T-helper 2 cell treated with Interferon-gamma antibody and Interleukin-4, amounts not matched to agents 5 μg/mL and 100 μg/mL, for 36 hours (primary cell): ENCODE data around the gene NTSR1.

Experiments used
- DNase-seq: peaks from one replicate; pipeline ENCODE4 v3.0.0; 2021; ENCODE audit warnings: low spot score
- H3K27ac Mint-ChIP-seq: one replicate; pipeline ENCODE4 v1.8.0; 2021; ENCODE audit warnings: mild to moderate bottlenecking, mixed read lengths
- H3K27me3 Mint-ChIP-seq: one replicate; pipeline ENCODE4 v1.8.0; 2021; ENCODE audit warnings: low read depth, mixed read lengths
- H3K36me3 Mint-ChIP-seq: one replicate; pipeline ENCODE4 v1.8.0; 2021; ENCODE audit warnings: low read depth, mixed read lengths
- H3K4me1 Mint-ChIP-seq: one replicate; pipeline ENCODE4 v1.8.0; 2021; ENCODE audit warnings: low read depth, mixed read lengths
- H3K4me3 Mint-ChIP-seq: one replicate; pipeline ENCODE4 v1.8.0; 2022; ENCODE audit warnings: mild to moderate bottlenecking, moderate library complexity, mixed read lengths
- H3K9me3 Mint-ChIP-seq: one replicate; pipeline ENCODE4 v1.8.0; 2021; ENCODE audit warnings: mixed read lengths

NTSR1 gene

GRCh38 chr20:62774762-62775161 is 66.1 kb downstream of the NTSR1 start:
- DNase-seq = no peak
- Mint-ChIP-seq H3K36me3 (no peaks in the 10 kb centered on the region), H3K4me1 (peaks cover 38% of the 10 kb centered on the region), H3K9me3 (no peaks in the 10 kb centered on the region), H3K27ac (peak overlapping the region; percentile 65), H3K27me3 (no peaks in the 10 kb centered on the region), H3K4me3 (peak overlapping the region; percentile 40)

GRCh38 chr20:62775206-62775605 is 66.6 kb downstream of the NTSR1 start:
- H3K9me3 Mint-ChIP-seq = no peaks in the 10 kb centered on the region
- H3K4me1 Mint-ChIP-seq = peaks cover 38% of the 10 kb centered on the region
- H3K36me3 Mint-ChIP-seq = no peaks in the 10 kb centered on the region
- DNase-seq = no peak
- no peak overlapping the region for H3K4me3 Mint-ChIP-seq
- no peaks in the 10 kb centered on the region for H3K27me3 Mint-ChIP-seq
- H3K27ac Mint-ChIP-seq = peak overlapping the region; percentile 65

GRCh38 chr20:62776035-62776691 is 67.5 kb downstream of the NTSR1 start:
- peak overlapping the region; percentile 86 for H3K27ac Mint-ChIP-seq
- H3K9me3 Mint-ChIP-seq = no peaks in the 10 kb centered on the region
- H3K4me3 Mint-ChIP-seq = peak overlapping the region; percentile 78
- DNase-seq = no peak
- H3K36me3 Mint-ChIP-seq = no peaks in the 10 kb centered on the region
- no peaks in the 10 kb centered on the region for H3K27me3 Mint-ChIP-seq
- peaks cover 40% of the 10 kb centered on the region for H3K4me1 Mint-ChIP-seq

- DNase-seq = peak; percentile 41
- peaks cover 40% of the 10 kb centered on the region for H3K4me1 Mint-ChIP-seq
- no peaks in the 10 kb centered on the region for H3K9me3 Mint-ChIP-seq
- H3K27me3 Mint-ChIP-seq = no peaks in the 10 kb centered on the region
- peak overlapping the region; percentile 78 for H3K4me3 Mint-ChIP-seq
- peak overlapping the region; percentile 86 for H3K27ac Mint-ChIP-seq
- no peaks in the 10 kb centered on the region for H3K36me3 Mint-ChIP-seq
These were observed 68.3 kb downstream of the NTSR1 start for GRCh38 chr20:62776692-62777527.

- Mint-ChIP-seq H3K9me3 (no peaks in the 10 kb centered on the region), H3K27me3 (no peaks in the 10 kb centered on the region), H3K27ac (peak overlapping the region; percentile 86), H3K4me1 (peaks cover 40% of the 10 kb centered on the region), H3K4me3 (no peak overlapping the region), H3K36me3 (no peaks in the 10 kb centered on the region)
- no peak for DNase-seq
These were observed 68.8 kb downstream of the NTSR1 start for GRCh38 chr20:62777528-62777830.

- Mint-ChIP-seq H3K36me3 (no peaks in the 10 kb centered on the region), H3K27me3 (no peaks in the 10 kb centered on the region), H3K4me1 (peaks cover 39% of the 10 kb centered on the region), H3K9me3 (no peaks in the 10 kb centered on the region), H3K4me3 (no peak overlapping the region), H3K27ac (no peak overlapping the region)
- DNase-seq = no peak
These were observed 69.4 kb downstream of the NTSR1 start for GRCh38 chr20:62778058-62778457.

- Mint-ChIP-seq H3K27me3 (no peaks in the 10 kb centered on the region), H3K9me3 (no peaks in the 10 kb centered on the region), H3K27ac (no peak overlapping the region), H3K36me3 (no peaks in the 10 kb centered on the region), H3K4me1 (peaks cover 37% of the 10 kb centered on the region), H3K4me3 (no peak overlapping the region)
- no peak for DNase-seq
These were observed 70.2 kb downstream of the NTSR1 start for GRCh38 chr20:62778601-62779416.

GRCh38 chr20:62779417-62779685 is 70.7 kb downstream of the NTSR1 start:
- Mint-ChIP-seq H3K27ac (no peak overlapping the region), H3K4me1 (peaks cover 36% of the 10 kb centered on the region), H3K27me3 (no peaks in the 10 kb centered on the region), H3K4me3 (no peak overlapping the region), H3K9me3 (no peaks in the 10 kb centered on the region), H3K36me3 (no peaks in the 10 kb centered on the region)
- DNase-seq = no peak

- no peak overlapping the region for H3K4me3 Mint-ChIP-seq
- no peaks in the 10 kb centered on the region for H3K9me3 Mint-ChIP-seq
These were observed 71.6 kb downstream of the NTSR1 start for GRCh38 chr20:62780204-62780603.

GRCh38 chr20:62780696-62781095 is 72.1 kb downstream of the NTSR1 start:
- no peak overlapping the region for H3K4me3 Mint-ChIP-seq
- no peaks in the 10 kb centered on the region for H3K27me3 Mint-ChIP-seq
- no peaks in the 10 kb centered on the region for H3K9me3 Mint-ChIP-seq
- H3K27ac Mint-ChIP-seq = no peak overlapping the region
- no peak for DNase-seq
- H3K36me3 Mint-ChIP-seq = no peaks in the 10 kb centered on the region
- H3K4me1 Mint-ChIP-seq = peaks cover 27% of the 10 kb centered on the region

More at GRCh38 chr20:62780204-62780603, 71.6 kb downstream of the NTSR1 start:
- Mint-ChIP-seq H3K27me3 (no peaks in the 10 kb centered on the region), H3K36me3 (no peaks in the 10 kb centered on the region), H3K4me1 (peaks cover 30% of the 10 kb centered on the region), H3K27ac (no peak overlapping the region)
- no peak for DNase-seq

GRCh38 chr20:62782149-62782892 is 73.7 kb downstream of the NTSR1 start:
- Mint-ChIP-seq H3K4me3 (no peak overlapping the region), H3K27ac (no peak overlapping the region), H3K9me3 (no peaks in the 10 kb centered on the region), H3K36me3 (no peaks in the 10 kb centered on the region), H3K27me3 (no peaks in the 10 kb centered on the region), H3K4me1 (peaks cover 15% of the 10 kb centered on the region)
- no peak for DNase-seq

GRCh38 chr20:62782893-62783278 is 74.2 kb downstream of the NTSR1 start:
- Mint-ChIP-seq H3K36me3 (no peaks in the 10 kb centered on the region), H3K27me3 (peaks cover 2% of the 10 kb centered on the region), H3K4me3 (no peak overlapping the region), H3K27ac (no peak overlapping the region), H3K9me3 (no peaks in the 10 kb centered on the region), H3K4me1 (peaks cover 13% of the 10 kb centered on the region)
- DNase-seq = no peak

GRCh38 chr20:62784497-62784896 is 75.9 kb downstream of the NTSR1 start:
- DNase-seq = no peak
- Mint-ChIP-seq H3K27ac (no peak overlapping the region), H3K9me3 (no peaks in the 10 kb centered on the region), H3K4me3 (no peak overlapping the region), H3K36me3 (no peaks in the 10 kb centered on the region), H3K27me3 (peaks cover 2% of the 10 kb centered on the region), H3K4me1 (peaks cover 14% of the 10 kb centered on the region)

GRCh38 chr20:62785393-62785792 is 76.8 kb downstream of the NTSR1 start:
- peaks cover 14% of the 10 kb centered on the region for H3K4me1 Mint-ChIP-seq

More at GRCh38 chr20:62785393-62785792, 76.8 kb downstream of the NTSR1 start:
- Mint-ChIP-seq H3K27ac (no peak overlapping the region), H3K4me3 (no peak overlapping the region), H3K36me3 (no peaks in the 10 kb centered on the region), H3K27me3 (peaks cover 2% of the 10 kb centered on the region), H3K9me3 (no peaks in the 10 kb centered on the region)
- DNase-seq = no peak
